IMR-90 (cell line): ENCODE results near the gene ATG12. TPM values are rescaled to one million over a fixed set of nuclear protein-coding genes. Genes with fewer than 3 reads are reported as not detected.

Source experiments
- ATAC-seq: fragments of 200-7000 bp; cut with Tn5 transposase; 2 replicates; pipeline ENCODE4 v1.9.1; 2020; ENCODE audit warnings: low read depth, mild to moderate bottlenecking, moderate library complexity
- BruUV-seq: library from RNA; stranded (reverse); fragments of 400-500 nt; replicated peaks from 2 replicates; lab custom pipeline; 2021; lab: Mats Ljungman, UMichigan
- CTCF ChIA-PET: fragments of 300-600 bp; formaldehyde crosslinking; extraction: SDS; loops from one replicate; lab custom pipeline; 2021; ENCODE audit warnings: antibody characterized with exemption; lab: Yijun Ruan, JAX
- POLR2A ChIA-PET: fragments of 300-600 bp; sonication (Branson Sonifier 250); formaldehyde crosslinking; loops from one replicate; lab custom pipeline; 2022; ENCODE audit warnings: antibody characterized with exemption; ENCODE audit not compliant: unreplicated experiment; lab: Charles Lee
- DNase-seq: peaks from one replicate; pipeline ENCODE4 v3.0.0; 2013
- H2AFZ ChIP-seq: replicated peaks from 2 replicates; pipeline ENCODE3; 2013; ENCODE audit warnings: low read length, mild to moderate bottlenecking; ENCODE audit not compliant: poor library complexity
- H2AK5ac ChIP-seq: 2 replicates; pipeline ENCODE4 v1.6.1; 2013; ENCODE audit warnings: low read depth, low read length, inconsistent platforms
- H2AK9ac ChIP-seq: replicated peaks from 2 replicates; pipeline ENCODE3; 2013; ENCODE audit warnings: mild to moderate bottlenecking, low read depth, low read length, moderate library complexity; ENCODE audit not compliant: poor library complexity
- H2BK120ac ChIP-seq: 2 replicates; pipeline ENCODE4 v1.6.1; 2013; ENCODE audit warnings: low read depth, low read length, inconsistent platforms
- H2BK15ac ChIP-seq: 3 replicates; pipeline ENCODE4 v1.6.1; 2013; ENCODE audit warnings: low read depth, low read length, inconsistent platforms
- H2BK20ac ChIP-seq: 2 replicates; pipeline ENCODE4 v1.6.1; 2013; ENCODE audit warnings: low read depth, mild to moderate bottlenecking, inconsistent platforms, low read length, moderate library complexity
- H2BK5ac ChIP-seq: 2 replicates; pipeline ENCODE4 v1.6.1; 2013; ENCODE audit warnings: mild to moderate bottlenecking, low read depth, low read length, inconsistent platforms; ENCODE audit not compliant: poor library complexity, severe bottlenecking
- H3K14ac ChIP-seq: replicated peaks from 2 replicates; pipeline ENCODE4 v1.6.1; 2013; ENCODE audit warnings: low read depth, low read length, inconsistent platforms
- H3K18ac ChIP-seq: 2 replicates; pipeline ENCODE4 v1.6.1; 2013; ENCODE audit warnings: low read depth, low read length, control low read depth
- H3K23ac ChIP-seq: 2 replicates; pipeline ENCODE4 v1.6.1; 2013; ENCODE audit warnings: low read depth, low read length, inconsistent platforms
- H3K27ac ChIP-seq: 2 replicates; pipeline ENCODE4 v1.5.1; 2013; ENCODE audit warnings: mild to moderate bottlenecking, control low read depth, low read length; ENCODE audit not compliant: insufficient read depth
- H3K27me3 ChIP-seq: 2 replicates; pipeline ENCODE4 v1.6.1; 2013; ENCODE audit warnings: low read length; ENCODE audit not compliant: control insufficient read depth, insufficient read depth
- H3K36me3 ChIP-seq: 2 replicates; pipeline ENCODE4 v1.6.1; 2013; ENCODE audit warnings: low read length, mixed read lengths; ENCODE audit not compliant: control insufficient read depth, insufficient read depth
- H3K4ac ChIP-seq: 2 replicates; pipeline ENCODE4 v1.6.1; 2013; ENCODE audit warnings: low read depth, low read length, inconsistent platforms
- H3K4me1 ChIP-seq: 2 replicates; pipeline ENCODE4 v1.6.1; 2013; ENCODE audit warnings: low read length, mixed read lengths; ENCODE audit not compliant: control insufficient read depth, insufficient read depth
- H3K4me2 ChIP-seq: 2 replicates; pipeline ENCODE4 v1.6.1; 2013; ENCODE audit warnings: low read depth, mild to moderate bottlenecking, control low read depth, low read length, moderate library complexity
- H3K4me3 ChIP-seq: 2 replicates; pipeline ENCODE4 v1.5.1; 2013; ENCODE audit warnings: low read depth, mild to moderate bottlenecking, control low read depth, low read length, moderate library complexity; ENCODE audit not compliant: insufficient read depth
- H3K56ac ChIP-seq: 2 replicates; pipeline ENCODE4 v1.6.1; 2013; ENCODE audit warnings: low read length, inconsistent platforms; ENCODE audit not compliant: insufficient read depth; ENCODE audit errors: extremely low read depth
- H3K79me1 ChIP-seq, 2 experiments: 2 replicates each; pipeline ENCODE4 v1.6.1; 2013; ENCODE audit warnings: low read length in 2 of 2, inconsistent platforms in 1 of 2, low read depth in 1 of 2
- H3K9ac ChIP-seq: 2 replicates; pipeline ENCODE4 v1.6.1; 2013; ENCODE audit warnings: low read depth, low read length, control low read depth
- H3K9me1 ChIP-seq: 2 replicates; pipeline ENCODE4 v1.6.1; 2013; ENCODE audit warnings: low read length, inconsistent platforms; ENCODE audit not compliant: insufficient read depth
- H3K9me3 ChIP-seq: 2 replicates; pipeline ENCODE4 v1.6.1; 2013; ENCODE audit warnings: low read length; ENCODE audit not compliant: control insufficient read depth, insufficient read depth
- H4K20me1 ChIP-seq: 2 replicates; pipeline ENCODE4 v1.6.1; 2013; ENCODE audit warnings: low read length, inconsistent platforms; ENCODE audit not compliant: insufficient read depth
- H4K5ac ChIP-seq: 2 replicates; pipeline ENCODE4 v1.6.1; 2013; ENCODE audit warnings: mild to moderate bottlenecking, low read depth, low read length, control low read depth
- H4K8ac ChIP-seq, 2 experiments: 2 replicates each; pipeline ENCODE4 v1.6.1; 2013; ENCODE audit warnings: low read depth in 2 of 2, low read length in 2 of 2, control low read depth in 1 of 2, inconsistent platforms in 1 of 2
- H4K91ac ChIP-seq: 2 replicates; pipeline ENCODE4 v1.6.1; 2013; ENCODE audit warnings: low read depth, low read length, inconsistent platforms; ENCODE audit not compliant: insufficient read depth
- CEBPB ChIP-seq: IDR thresholded peaks from 2 replicates; pipeline ENCODE4 v1.6.1; 2012; ENCODE audit warnings: low read depth, low read length, improper control_type of control experiment
- CHD1 ChIP-seq: IDR thresholded peaks from 2 replicates; pipeline ENCODE4 v1.6.1; 2012; ENCODE audit warnings: low read depth, low read length, improper control_type of control experiment
- ELK1 ChIP-seq: fragments of 150-350 bp; IDR thresholded peaks from 2 replicates; pipeline ENCODE4 v1.6.1; 2016; ENCODE audit warnings: low read depth, mild to moderate bottlenecking, low read length, moderate library complexity, borderline replicate concordance
- FOS ChIP-seq: fragments of 150-350 bp; IDR thresholded peaks from 2 replicates; pipeline ENCODE4 v1.6.1; 2016; ENCODE audit warnings: low read depth, low read length
- MAZ ChIP-seq: IDR thresholded peaks from 2 replicates; pipeline ENCODE4 v1.6.1; 2012; ENCODE audit warnings: low read depth, mild to moderate bottlenecking, low read length, improper control_type of control experiment, moderate library complexity, borderline replicate concordance
- MXI1 ChIP-seq: IDR thresholded peaks from 2 replicates; pipeline ENCODE4 v1.6.1; 2012; ENCODE audit warnings: low read depth, mild to moderate bottlenecking, low read length, moderate library complexity, borderline replicate concordance
- NFE2L2 ChIP-seq: fragments of 150-350 bp; IDR thresholded peaks from 2 replicates; pipeline ENCODE4 v1.6.1; 2016; ENCODE audit warnings: low read depth, mild to moderate bottlenecking, low read length
- POLR2A ChIP-seq: IDR thresholded peaks from 2 replicates; pipeline ENCODE4 v1.6.1; 2012; ENCODE audit warnings: mild to moderate bottlenecking, low read depth, low read length
- RAD21 ChIP-seq: IDR thresholded peaks from 2 replicates; pipeline ENCODE4 v1.6.1; 2012; ENCODE audit warnings: low read length, improper control_type of control experiment
- RCOR1 ChIP-seq: IDR thresholded peaks from 2 replicates; pipeline ENCODE4 v1.6.1; 2012; ENCODE audit warnings: mild to moderate bottlenecking, low read length, improper control_type of control experiment; ENCODE audit not compliant: insufficient replicate concordance
- RFX5 ChIP-seq: IDR thresholded peaks from 2 replicates; pipeline ENCODE4 v1.8.0; 2012; ENCODE audit warnings: low read depth, mild to moderate bottlenecking, low read length, moderate library complexity
- SMC3 ChIP-seq: fragments of 150-350 bp; IDR thresholded peaks from 2 replicates; pipeline ENCODE4 v1.6.1; 2016; ENCODE audit warnings: low read depth, mild to moderate bottlenecking, antibody characterized with exemption, low read length, moderate library complexity
- WGBS, 2 experiments: methylation state at CpG; one replicate each; pipeline versions ENCODE4 v1.1.5 to v1.1.7; 2013; ENCODE audit warnings: missing lambda C conversion rate in 2 of 2; ENCODE audit not compliant: insufficient read length in 1 of 2; ENCODE audit errors: extremely low coverage in 2 of 2; 5-methylcytosine and 5-hydroxymethylcytosine counted together
- dilution Hi-C: fragments of 300-500 bp; cut with HindIII; formaldehyde crosslinking; loops from one replicate; pipeline ENCODE4 v1.14.3; 2018; ENCODE audit warnings: low sequenced_read_pairs; ENCODE audit not compliant: unreplicated experiment
- in situ Hi-C: fragments of 300-500 bp; cut with MboI; formaldehyde crosslinking; loops from 3 replicates; pipeline ENCODE4 v1.14.3; 2019; ENCODE audit warnings: low sequenced_read_pairs, inconsistent platforms, mixed read lengths
- intact Hi-C: fragments of 100-400 bp; cut with micrococcal nuclease; formaldehyde crosslinking; loops from 2 replicates; pipeline ENCODE4 v1.10.0; 2022
- polyA plus RNA-seq, 3 experiments: library from polyadenylated mRNA; depleted of rRNA; stranded (reverse); fragments of >200 nt; gene quantifications; 2 replicates each; pipeline ENCODE4 v1.2.3, GENCODE V29; 2012; ENCODE audit warnings: low replicate concordance in 1 of 3
- total RNA-seq: library from RNA; depleted of rRNA; stranded (reverse); fragments of >200 nt; gene quantifications from 2 replicates; pipeline ENCODE4 v1.2.3, GENCODE V29; 2012

Gene ATG12
- total and polyA plus RNA-seq, 2 of the 4 experiments (the other 2 are of a cell fraction), result 68.0 to 95.7 TPM

DNA sequence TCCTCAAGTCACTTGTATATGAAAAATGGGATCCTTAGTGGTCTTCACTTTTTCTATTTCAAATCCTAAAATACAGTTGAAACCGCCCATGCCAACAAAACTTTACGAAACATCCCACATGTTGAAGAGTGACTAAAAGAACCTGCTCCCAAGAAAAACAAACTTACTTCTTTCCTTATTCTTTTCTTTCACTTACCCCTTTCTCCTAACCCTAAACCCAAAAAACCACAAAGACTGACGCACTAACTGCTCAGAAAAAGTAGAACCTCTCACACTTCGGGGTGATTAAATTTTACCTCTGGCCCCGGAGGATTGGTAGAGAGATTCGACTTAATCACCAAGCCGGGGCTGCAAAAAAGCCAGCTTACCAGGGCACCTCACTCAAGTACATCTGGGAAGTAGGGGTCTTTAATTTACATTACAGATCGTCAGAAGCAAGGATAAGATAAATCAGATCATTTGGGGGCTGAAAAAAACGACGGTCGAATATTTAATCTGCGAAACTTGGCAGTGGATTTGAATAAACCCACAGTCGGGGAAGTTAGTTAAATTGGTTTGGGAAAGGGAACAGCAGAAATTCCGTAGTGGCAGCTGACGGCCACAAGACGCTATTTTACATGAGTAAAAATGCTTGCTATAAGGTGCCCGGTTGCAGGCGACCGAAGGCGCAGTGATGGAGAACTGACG, 26.2 kb downstream of the ATG12 start (continued):
- TF ChIP-seq RCOR1, result no peak

- no CpG with 5 or more reads among the region's 5 CpGs for WGBS, 2 experiments
- no peaks in the 10 kb centered on the region for H3K9me3 ChIP-seq
- H3K4ac ChIP-seq, result no peak overlapping the region
- no peak overlapping the region for H2BK5ac ChIP-seq
- H4K91ac ChIP-seq, result no peak overlapping the region
- H3K79me1 ChIP-seq, result no peaks in the 10 kb centered on the region
- ATAC-seq (no peak), DNase-seq (no peak)
- H3K23ac ChIP-seq, result no peak overlapping the region
- no peak overlapping the region for H2BK120ac ChIP-seq
- H3K18ac ChIP-seq, result no peak overlapping the region
- H3K4me3 ChIP-seq, result no peak overlapping the region
- dilution Hi-C loops (no loop called here), intact Hi-C loops (no loop called here), in situ Hi-C loops (loop anchor here (10.0 kb wide), 1 partner anchor 169 kb away; no protein-coding TSS in a partner anchor)
- H3K36me3 ChIP-seq, result no peaks in the 10 kb centered on the region
- H3K4me1 ChIP-seq, result no peaks in the 10 kb centered on the region; the same call in 1 of the 2 replicates
- no TSS peak for BruUV-seq
- no peak overlapping the region for H3K9ac ChIP-seq
- H3K27me3 ChIP-seq, result peaks cover 21% of the 10 kb centered on the region
- TF ChIP-seq MAZ (no peak), SMC3 (no peak), RFX5 (no peak), ELK1 (no peak), NFE2L2 (no peak), CHD1 (no peak), FOS (no peak), MXI1 (no peak), RAD21 (no peak), POLR2A (no peak), CEBPB (no peak)
- no peak overlapping the region for H2BK20ac ChIP-seq
- no peak overlapping the region for H3K56ac ChIP-seq
- no peak overlapping the region for H3K27ac ChIP-seq
- POLR2A ChIA-PET, result no interaction called here
- no peak overlapping the region for H3K4me2 ChIP-seq
- no peaks in the 10 kb centered on the region for H3K9me1 ChIP-seq
- no peak overlapping the region for H2AK9ac ChIP-seq
- H2AFZ ChIP-seq, result no peak overlapping the region
- H4K8ac ChIP-seq, result no peak overlapping the region
- H2BK15ac ChIP-seq, result no peak overlapping the region
- H4K20me1 ChIP-seq, result no peaks in the 10 kb centered on the region
- no peak overlapping the region for H2AK5ac ChIP-seq
- no peak overlapping the region for H4K5ac ChIP-seq
- CTCF ChIA-PET, result no interaction called here
- no peak overlapping the region for H3K14ac ChIP-seq
Observed at GRCh38 chr5:115813719-115814118, 27.6 kb downstream of the ATG12 start.
